Measurements from ENCODE around the gene RBBP8NL.

DNA sequence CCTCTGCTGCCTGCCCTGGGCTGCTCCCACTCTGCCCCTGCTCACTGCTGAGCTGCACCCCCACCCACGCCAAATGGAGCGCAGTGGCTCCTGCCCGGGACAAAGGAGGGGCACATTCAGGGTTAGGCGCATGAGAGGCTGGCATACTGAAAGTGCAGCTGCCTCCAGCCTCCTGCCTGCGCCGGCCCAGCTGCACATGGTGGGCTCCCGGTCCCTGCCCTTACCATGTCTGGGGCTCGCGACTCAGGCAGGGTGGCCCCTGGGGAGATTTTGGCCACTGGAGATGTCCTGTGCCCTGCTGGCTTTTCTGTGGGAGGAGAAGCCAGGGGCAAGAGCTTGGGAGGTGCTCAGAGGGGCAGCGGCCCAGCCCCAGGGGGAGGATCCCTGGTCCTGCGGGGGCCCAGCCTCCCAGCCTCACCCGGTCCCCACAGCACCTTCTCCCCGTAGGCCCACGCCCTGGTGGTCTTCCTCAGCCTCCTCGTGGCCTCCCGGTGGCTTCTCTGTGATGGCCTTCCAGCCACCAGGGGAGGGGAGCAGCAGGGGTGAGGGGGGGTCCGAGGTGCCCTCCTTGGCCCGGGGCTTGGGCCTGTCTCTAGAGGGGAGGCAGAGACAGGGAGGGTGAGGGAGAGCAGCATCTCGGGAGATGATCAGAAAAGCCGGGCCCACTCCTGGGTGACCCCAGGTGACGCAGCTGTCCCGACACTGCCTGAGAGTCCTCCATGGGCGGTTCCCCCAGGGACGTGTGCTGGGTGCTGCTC is 11.8 kb downstream of the RBBP8NL start:
- TF ChIP-seq POLR2A (IDR thresholded peaks at IDR 0.05; ENCODE audit: low read length): no peak
- no peak for TF ChIP-seq RNF2 (IDR thresholded peaks at IDR 0.05; ENCODE audit: borderline replicate concordance, low read depth)
- TF ChIP-seq, protein P1, sequence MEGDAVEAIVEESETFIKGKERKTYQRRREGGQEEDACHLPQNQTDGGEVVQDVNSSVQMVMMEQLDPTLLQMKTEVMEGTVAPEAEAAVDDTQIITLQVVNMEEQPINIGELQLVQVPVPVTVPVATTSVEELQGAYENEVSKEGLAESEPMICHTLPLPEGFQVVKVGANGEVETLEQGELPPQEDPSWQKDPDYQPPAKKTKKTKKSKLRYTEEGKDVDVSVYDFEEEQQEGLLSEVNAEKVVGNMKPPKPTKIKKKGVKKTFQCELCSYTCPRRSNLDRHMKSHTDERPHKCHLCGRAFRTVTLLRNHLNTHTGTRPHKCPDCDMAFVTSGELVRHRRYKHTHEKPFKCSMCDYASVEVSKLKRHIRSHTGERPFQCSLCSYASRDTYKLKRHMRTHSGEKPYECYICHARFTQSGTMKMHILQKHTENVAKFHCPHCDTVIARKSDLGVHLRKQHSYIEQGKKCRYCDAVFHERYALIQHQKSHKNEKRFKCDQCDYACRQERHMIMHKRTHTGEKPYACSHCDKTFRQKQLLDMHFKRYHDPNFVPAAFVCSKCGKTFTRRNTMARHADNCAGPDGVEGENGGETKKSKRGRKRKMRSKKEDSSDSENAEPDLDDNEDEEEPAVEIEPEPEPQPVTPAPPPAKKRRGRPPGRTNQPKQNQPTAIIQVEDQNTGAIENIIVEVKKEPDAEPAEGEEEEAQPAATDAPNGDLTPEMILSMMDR (IDR thresholded peaks at IDR 0.05): no peak
- no peak for TF ChIP-seq MAZ (IDR thresholded peaks at IDR 0.05; ENCODE audit: borderline replicate concordance, low read depth, low read length)
- TF ChIP-seq, protein P2, sequence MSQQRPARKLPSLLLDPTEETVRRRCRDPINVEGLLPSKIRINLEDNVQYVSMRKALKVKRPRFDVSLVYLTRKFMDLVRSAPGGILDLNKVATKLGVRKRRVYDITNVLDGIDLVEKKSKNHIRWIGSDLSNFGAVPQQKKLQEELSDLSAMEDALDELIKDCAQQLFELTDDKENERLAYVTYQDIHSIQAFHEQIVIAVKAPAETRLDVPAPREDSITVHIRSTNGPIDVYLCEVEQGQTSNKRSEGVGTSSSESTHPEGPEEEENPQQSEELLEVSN (IDR thresholded peaks at IDR 0.05; ENCODE audit: borderline replicate concordance, low read depth): no peak
- TF ChIP-seq BHLHE40 (IDR thresholded peaks at IDR 0.05; ENCODE audit: low read depth, low read length): no peak
- no peak for TF ChIP-seq SMC3 (IDR thresholded peaks at IDR 0.05)
- TF ChIP-seq CHD4 (IDR thresholded peaks at IDR 0.05; ENCODE audit: borderline replicate concordance): no peak
- no peak for TF ChIP-seq FOSB (CRISPR knock-in tag; IDR thresholded peaks at IDR 0.05)
- no peak for TF ChIP-seq RAD21 (conservative IDR thresholded peaks at IDR 0.05 in 1 of 2, IDR thresholded peaks at IDR 0.05 in 1 of 2)
- TF ChIP-seq, protein P3, sequence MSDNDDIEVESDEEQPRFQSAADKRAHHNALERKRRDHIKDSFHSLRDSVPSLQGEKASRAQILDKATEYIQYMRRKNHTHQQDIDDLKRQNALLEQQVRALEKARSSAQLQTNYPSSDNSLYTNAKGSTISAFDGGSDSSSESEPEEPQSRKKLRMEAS (IDR thresholded peaks at IDR 0.05): no peak
- no peak for TF ChIP-seq HDAC2 (IDR thresholded peaks at IDR 0.05)
- TF ChIP-seq, protein P4, sequence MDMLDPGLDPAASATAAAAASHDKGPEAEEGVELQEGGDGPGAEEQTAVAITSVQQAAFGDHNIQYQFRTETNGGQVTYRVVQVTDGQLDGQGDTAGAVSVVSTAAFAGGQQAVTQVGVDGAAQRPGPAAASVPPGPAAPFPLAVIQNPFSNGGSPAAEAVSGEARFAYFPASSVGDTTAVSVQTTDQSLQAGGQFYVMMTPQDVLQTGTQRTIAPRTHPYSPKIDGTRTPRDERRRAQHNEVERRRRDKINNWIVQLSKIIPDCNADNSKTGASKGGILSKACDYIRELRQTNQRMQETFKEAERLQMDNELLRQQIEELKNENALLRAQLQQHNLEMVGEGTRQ (IDR thresholded peaks at IDR 0.05): no peak
- TF ChIP-seq NR3C1 (IDR thresholded peaks at IDR 0.05): no peak
